ENCODE measurements around the gene SPTBN5. TPM values are rescaled to one million over a fixed set of nuclear protein-coding genes. Genes with fewer than 3 reads are reported as not detected.

The SPTBN5 gene
- total and polyA plus RNA-seq, 3 donors from 2014 or later: 1.4 to 3.1 (median 1.4) TPM

DNA sequence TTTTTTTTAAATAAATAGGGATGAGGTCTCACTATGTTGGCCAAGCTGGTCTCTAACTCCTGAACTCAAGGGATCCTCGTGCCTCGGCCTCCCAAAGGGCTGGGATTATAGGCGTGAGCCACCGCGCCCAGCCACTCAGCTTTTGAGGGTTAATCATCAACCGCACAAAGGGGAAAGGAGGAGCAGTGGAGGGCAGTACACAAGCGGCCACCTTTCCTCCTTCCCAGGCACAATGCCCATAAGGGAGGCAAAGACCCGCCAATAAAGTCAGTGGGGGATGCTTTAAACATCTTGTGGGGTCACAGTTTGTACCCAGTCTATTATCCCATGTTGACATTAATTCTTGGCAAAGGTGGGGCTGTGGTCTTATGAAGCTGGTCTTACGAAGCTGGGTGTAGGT, 46.1 kb upstream of the SPTBN5 start:
- Histone ChIP-seq H3K4me1 (peaks cover 10% of the 10 kb centered on the region), H3K4me3 (no peak overlapping the region), H3K27ac (no peak overlapping the region), H3K36me3 (ENCODE audit: low read depth, missing control alignments) (no peaks in the 10 kb centered on the region), H3K9me3 (no peaks in the 10 kb centered on the region), H3K27me3 (no peaks in the 10 kb centered on the region)
- 92% methylated on average over 9 of the region's 9 CpGs for WGBS, 2 donors
- no peak for DNase-seq
- no peak for TF ChIP-seq POLR2A (IDR thresholded peaks at IDR 0.05)
- TF ChIP-seq, protein P1, sequence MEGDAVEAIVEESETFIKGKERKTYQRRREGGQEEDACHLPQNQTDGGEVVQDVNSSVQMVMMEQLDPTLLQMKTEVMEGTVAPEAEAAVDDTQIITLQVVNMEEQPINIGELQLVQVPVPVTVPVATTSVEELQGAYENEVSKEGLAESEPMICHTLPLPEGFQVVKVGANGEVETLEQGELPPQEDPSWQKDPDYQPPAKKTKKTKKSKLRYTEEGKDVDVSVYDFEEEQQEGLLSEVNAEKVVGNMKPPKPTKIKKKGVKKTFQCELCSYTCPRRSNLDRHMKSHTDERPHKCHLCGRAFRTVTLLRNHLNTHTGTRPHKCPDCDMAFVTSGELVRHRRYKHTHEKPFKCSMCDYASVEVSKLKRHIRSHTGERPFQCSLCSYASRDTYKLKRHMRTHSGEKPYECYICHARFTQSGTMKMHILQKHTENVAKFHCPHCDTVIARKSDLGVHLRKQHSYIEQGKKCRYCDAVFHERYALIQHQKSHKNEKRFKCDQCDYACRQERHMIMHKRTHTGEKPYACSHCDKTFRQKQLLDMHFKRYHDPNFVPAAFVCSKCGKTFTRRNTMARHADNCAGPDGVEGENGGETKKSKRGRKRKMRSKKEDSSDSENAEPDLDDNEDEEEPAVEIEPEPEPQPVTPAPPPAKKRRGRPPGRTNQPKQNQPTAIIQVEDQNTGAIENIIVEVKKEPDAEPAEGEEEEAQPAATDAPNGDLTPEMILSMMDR (IDR thresholded peaks at IDR 0.05): no peak
- intact Hi-C loops (cut with DNase I; ENCODE audit: low total_unique reads): no loop called here

DNA sequence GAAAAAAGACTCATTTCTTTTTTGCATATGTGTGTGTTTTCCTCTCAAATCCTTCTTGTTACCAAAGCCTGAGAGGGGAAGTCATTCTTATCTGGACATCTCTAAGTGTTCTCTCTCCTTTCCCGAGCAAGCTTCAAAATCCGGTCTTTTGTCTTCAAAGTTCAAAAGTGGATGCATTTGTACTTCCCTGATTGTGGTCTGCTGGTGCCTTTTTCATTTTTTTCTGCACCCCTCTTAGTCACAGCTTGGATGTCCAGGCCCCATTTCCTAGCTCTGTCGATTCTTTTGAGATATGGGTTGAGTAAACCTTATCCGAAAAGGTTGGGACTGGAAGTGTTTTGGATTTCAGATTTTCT, 43.7 kb upstream of the SPTBN5 start:
- no peaks in the 10 kb centered on the region for H3K27me3 ChIP-seq
- intact Hi-C loops (cut with DNase I; ENCODE audit: low total_unique reads): no loop called here
- WGBS, 2 donors: 61 to 71% methylated on average over 4 of the region's 4 CpGs
- no peak overlapping the region for H3K27ac ChIP-seq
- DNase-seq: no peak
- no peaks in the 10 kb centered on the region for H3K9me3 ChIP-seq
- H3K36me3 ChIP-seq (ENCODE audit: low read depth, missing control alignments): no peaks in the 10 kb centered on the region
- H3K4me3 ChIP-seq: no peak overlapping the region
- no peaks in the 10 kb centered on the region for H3K4me1 ChIP-seq
- TF ChIP-seq, protein P1 (IDR thresholded peaks at IDR 0.05): no peak
- TF ChIP-seq POLR2A (IDR thresholded peaks at IDR 0.05): no peak

DNA sequence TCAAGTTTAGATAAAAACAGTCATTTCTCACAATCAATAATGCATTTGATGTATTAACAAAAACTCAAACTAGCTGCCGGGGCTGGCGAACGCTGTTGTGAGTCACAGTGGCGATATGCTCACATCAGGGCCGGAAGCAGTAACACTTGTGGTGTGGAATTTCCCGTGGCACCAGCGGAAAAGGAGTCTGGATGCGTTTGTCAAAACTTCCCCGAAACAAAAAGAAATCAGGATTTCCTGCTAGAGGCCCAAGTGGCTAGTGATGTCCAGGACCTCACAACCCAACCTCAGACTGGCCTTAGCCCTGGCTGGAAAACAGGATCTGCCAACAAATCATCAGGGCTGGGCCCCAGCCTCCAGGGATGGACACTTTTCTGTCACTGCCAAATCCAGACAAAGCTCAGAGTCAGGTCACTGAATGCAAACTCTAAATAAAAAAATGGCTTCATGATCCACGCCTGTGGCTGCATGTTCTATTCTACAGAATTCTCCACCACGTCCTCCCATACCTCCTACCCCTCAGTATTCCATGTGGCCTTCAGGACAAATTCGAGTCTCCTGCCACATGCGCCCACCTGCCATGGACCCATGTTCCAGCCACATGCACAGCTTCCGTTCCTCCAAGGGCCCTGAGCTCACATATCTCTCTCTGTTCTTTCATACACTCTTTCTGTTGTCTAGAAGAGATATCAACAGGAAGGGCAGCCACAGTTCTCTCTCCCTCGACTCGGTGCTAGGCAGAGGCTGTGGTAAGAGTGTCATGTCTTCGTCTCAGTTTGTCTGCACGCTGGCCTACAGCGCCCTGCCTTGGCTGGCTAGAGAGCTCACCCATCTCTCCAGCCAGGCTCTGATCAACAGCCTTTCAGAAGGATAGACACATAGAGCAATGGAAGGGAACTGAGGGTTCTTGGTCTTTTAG, 43.1 kb upstream of the SPTBN5 start:
- H3K4me1 ChIP-seq: no peaks in the 10 kb centered on the region
- H3K36me3 ChIP-seq (ENCODE audit: low read depth, missing control alignments): no peaks in the 10 kb centered on the region
- whole genome bisulfite sequencing, 2 donors: 76 to 77% methylated on average over 19 of the region's 19 CpGs
- DNase-seq: no peak
- H3K9me3 ChIP-seq: no peaks in the 10 kb centered on the region
- intact Hi-C loops (cut with DNase I; ENCODE audit: low total_unique reads): no loop called here
- no peak overlapping the region for H3K27ac ChIP-seq
- TF ChIP-seq, protein P1 (IDR thresholded peaks at IDR 0.05): no peak
- no peak for TF ChIP-seq POLR2A (IDR thresholded peaks at IDR 0.05)
- no peak overlapping the region for H3K4me3 ChIP-seq
- no peaks in the 10 kb centered on the region for H3K27me3 ChIP-seq

DNA sequence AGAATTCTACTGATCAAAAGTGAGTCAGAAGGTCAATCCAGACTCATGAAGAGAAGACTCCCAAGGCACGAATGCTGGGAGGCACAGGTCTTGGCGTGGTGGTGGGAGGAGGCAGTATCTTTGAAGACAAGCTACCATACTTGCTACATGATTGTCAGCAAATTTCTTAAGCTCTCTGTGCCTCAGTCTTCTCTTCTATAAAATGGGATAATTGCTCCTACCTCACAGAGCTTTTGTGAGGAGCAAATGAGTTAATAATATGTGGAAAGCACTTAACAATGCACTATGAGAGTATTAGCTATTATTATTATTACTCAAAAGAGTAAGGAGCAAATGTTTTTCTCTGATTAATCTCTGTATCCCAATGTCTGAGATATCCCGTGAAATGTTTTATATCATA, 42.3 kb upstream of the SPTBN5 start:
- Histone ChIP-seq H3K36me3 (ENCODE audit: low read depth, missing control alignments) (no peaks in the 10 kb centered on the region), H3K27ac (peak overlapping the region in 1 of 2 donors; percentile 19), H3K4me3 (no peak overlapping the region), H3K9me3 (no peaks in the 10 kb centered on the region), H3K27me3 (no peaks in the 10 kb centered on the region), H3K4me1 (no peaks in the 10 kb centered on the region)
- no peak for DNase-seq
- intact Hi-C loops (cut with DNase I; ENCODE audit: low total_unique reads): no loop called here
- 90 to 97% methylated on average over 3 of the region's 3 CpGs for WGBS, 2 donors
- TF ChIP-seq, protein P1 (IDR thresholded peaks at IDR 0.05): no peak
- TF ChIP-seq POLR2A (IDR thresholded peaks at IDR 0.05): no peak

All from testis (tissue), 3 donors.